Left renal pelvis (tissue), 4 donors: ENCODE data around the gene ANK3. TPM values are rescaled to one million over a fixed set of nuclear protein-coding genes. Genes with fewer than 3 reads are reported as not detected.

Source experiments
- DNase-seq, 4 donors: peaks; one replicate each; pipeline ENCODE4 v3.0.0-alpha.2; 2013; ENCODE audit warnings: low read depth in 4 of 4, low spot score in 3 of 4
- polyA plus RNA-seq, 4 donors: library from polyadenylated mRNA; unstranded; fragments of 120-200 nt; gene quantifications; one replicate each; pipeline ENCODE4 v1.2.1, GENCODE V29; 2013; ENCODE audit not compliant: insufficient read length in 4 of 4

Gene ANK3
- polyA plus RNA-seq, 4 donors, result 36.8 to 150 (median 136) TPM

- DNase-seq, result no peak
Measured at GRCh38 chr10:60147576-60148265, 242.0 kb downstream of the ANK3 start.

GRCh38 chr10:60147025-60147424, 242.7 kb downstream of the ANK3 start:
- DNase-seq, result no peak

- no peak for DNase-seq
Measured at GRCh38 chr10:60144099-60144498, 245.6 kb downstream of the ANK3 start.

- DNase-seq, result no peak
Measured at GRCh38 chr10:60142736-60143135, 246.9 kb downstream of the ANK3 start.

- no peak for DNase-seq
Measured at GRCh38 chr10:60141896-60142559, 247.6 kb downstream of the ANK3 start.

- peak; percentile 71 to 86 (median 73) for DNase-seq
Measured at GRCh38 chr10:60140651-60141632, 248.7 kb downstream of the ANK3 start.

- DNase-seq, result no peak
Measured at GRCh38 chr10:60139798-60140566, 249.7 kb downstream of the ANK3 start.

GRCh38 chr10:60139290-60139689, 250.4 kb downstream of the ANK3 start:
- no peak for DNase-seq

- DNase-seq, result no peak
Measured at GRCh38 chr10:60138842-60139241, 250.8 kb downstream of the ANK3 start.

- no peak for DNase-seq
Measured at GRCh38 chr10:60138026-60138425, 251.6 kb downstream of the ANK3 start.

GRCh38 chr10:60137292-60137992, 252.2 kb downstream of the ANK3 start:
- DNase-seq, result no peak

GRCh38 chr10:60135020-60135419, 254.7 kb downstream of the ANK3 start:
- DNase-seq, result no peak

- DNase-seq, result no peak
Measured at GRCh38 chr10:60134548-60134947, 255.1 kb downstream of the ANK3 start.

- DNase-seq, result no peak
Measured at GRCh38 chr10:60130130-60130579, 259.5 kb downstream of the ANK3 start.

- DNase-seq, result no peak
Measured at GRCh38 chr10:60125895-60126294, 263.8 kb downstream of the ANK3 start.

GRCh38 chr10:60124536-60124935, 265.1 kb downstream of the ANK3 start:
- DNase-seq, result no peak

GRCh38 chr10:60123668-60124067, 266.0 kb downstream of the ANK3 start:
- no peak for DNase-seq

- no peak for DNase-seq
Measured at GRCh38 chr10:60123172-60123571, 266.5 kb downstream of the ANK3 start.

- no peak for DNase-seq
Measured at GRCh38 chr10:60122190-60122589, 267.5 kb downstream of the ANK3 start.
